ENCODE measurements around the gene NCAPH2.

- TF ChIP-seq EZH2 (IDR thresholded peaks at IDR 0.05; ENCODE audit: insufficient read depth, poor library complexity, severe bottlenecking), result no peak
- no peak for TF ChIP-seq EZH2phosphoT487 (IDR thresholded peaks at IDR 0.05; ENCODE audit: insufficient read depth, low read depth)
These were observed 15.4 kb downstream of the NCAPH2 start for GRCh38 chr22:50523458-50523805.

Data from GM23248 (cell line).